Endothelial cell of umbilical vein (primary cell): Measurements from ENCODE around the gene TMEM119. TPM values are rescaled to one million over a fixed set of nuclear protein-coding genes. Genes with fewer than 3 reads are reported as not detected.

Source experiments
- BruUV-seq: library from RNA; stranded (reverse); fragments of 400-500 nt; replicated peaks from 2 replicates; lab custom pipeline; 2021; lab: Mats Ljungman, UMichigan
- CTCF ChIA-PET: fragments of 300-600, 350-600 bp; sonication (Branson Sonifier 250); formaldehyde crosslinking; loops from one replicate; lab custom pipeline; 2021; ENCODE audit warnings: antibody characterized with exemption, inconsistent platforms; lab: Charles Lee
- POLR2A ChIA-PET: fragments of 300-600, 350-600 bp; sonication (Branson Sonifier 250); formaldehyde crosslinking; loops from one replicate; lab custom pipeline; 2021; ENCODE audit warnings: antibody characterized with exemption, inconsistent platforms; lab: Charles Lee
- DNase-seq: peaks from one replicate; pipeline ENCODE4 v3.0.0-alpha.2; 2011; ENCODE audit warnings: low read depth, low spot score
- FAIRE-seq: peaks from 2 replicates; lab custom pipeline; 2011; peaks lifted over from hg19 to GRCh38; lab: Jason Lieb, UNC
- H2AFZ ChIP-seq: 2 replicates; pipeline ENCODE4 v1.6.0; 2012; ENCODE audit warnings: low read depth, low read length, control low read depth, inconsistent platforms
- H3K27ac ChIP-seq: 2 replicates; pipeline ENCODE4 v1.5.1; 2011; ENCODE audit warnings: low read depth, mild to moderate bottlenecking, control low read depth, low read length, moderate library complexity; ENCODE audit not compliant: insufficient read depth
- H3K27me3 ChIP-seq, 2 experiments: 2 replicates each; pipeline versions ENCODE4 v1.6.0 to v1.6.1; 2011; ENCODE audit warnings: low read length in 2 of 2, mixed read lengths in 1 of 2; ENCODE audit not compliant: control insufficient read depth in 2 of 2, insufficient read depth in 2 of 2
- H3K36me3 ChIP-seq, 2 experiments: 2 replicates in 1 of 2; 3 replicates in 1 of 2; pipeline ENCODE4 v1.5.1; 2011; ENCODE audit warnings: low read length in 2 of 2, mild to moderate bottlenecking in 1 of 2, moderate library complexity in 1 of 2; ENCODE audit not compliant: control insufficient read depth in 2 of 2, insufficient read depth in 2 of 2; ENCODE audit errors: extremely low read depth in 1 of 2
- H3K4me1 ChIP-seq: 3 replicates; pipeline ENCODE4 v1.5.1; 2011; ENCODE audit warnings: mild to moderate bottlenecking, low read length; ENCODE audit not compliant: control insufficient read depth, insufficient read depth; ENCODE audit errors: extremely low read depth
- H3K4me2 ChIP-seq: 2 replicates; pipeline ENCODE4 v1.6.1; 2011; ENCODE audit warnings: low read length, control low read depth, mixed read lengths; ENCODE audit not compliant: insufficient read depth
- H3K4me3 ChIP-seq, 3 experiments: fragments of 200-600 bp in 1 of 3; sonication (generic), shearing (Covaris generic) in 1 of 3; replicated peaks in 1 of 3; 2 replicates each; pipeline ENCODE4 v1.5.1; 2011 to 2016; ENCODE audit warnings: control low read depth in 3 of 3, low read length in 3 of 3, mild to moderate bottlenecking in 2 of 3, inconsistent platforms in 1 of 3, low read depth in 1 of 3, moderate library complexity in 1 of 3; ENCODE audit not compliant: insufficient read depth in 1 of 3
- H3K79me2 ChIP-seq: 2 replicates; pipeline ENCODE4 v1.6.0; 2012; ENCODE audit warnings: low read length, inconsistent platforms; ENCODE audit not compliant: control insufficient read depth, insufficient read depth
- H3K9ac ChIP-seq: replicated peaks from 2 replicates; pipeline ENCODE3; 2011; ENCODE audit warnings: low read length, control low read depth; ENCODE audit not compliant: insufficient read depth; ENCODE audit errors: extremely low read depth
- H3K9me1 ChIP-seq: replicated peaks from 3 replicates; pipeline ENCODE4 v1.6.0; 2011; ENCODE audit warnings: mild to moderate bottlenecking, low read length; ENCODE audit not compliant: control insufficient read depth, insufficient read depth; ENCODE audit errors: extremely low read depth
- H3K9me3 ChIP-seq: replicated peaks from 2 replicates; pipeline ENCODE4 v1.5.1; 2012; ENCODE audit warnings: low read length, inconsistent platforms; ENCODE audit not compliant: control insufficient read depth, insufficient read depth
- H4K20me1 ChIP-seq: replicated peaks from 2 replicates; pipeline ENCODE3; 2011; ENCODE audit warnings: mild to moderate bottlenecking, low read length; ENCODE audit not compliant: control insufficient read depth, insufficient read depth; ENCODE audit errors: extremely low read depth
- EZH2 ChIP-seq: IDR thresholded peaks from 2 replicates; pipeline ENCODE4 v1.6.1; 2012; ENCODE audit warnings: borderline replicate concordance, low read depth, mild to moderate bottlenecking, moderate library complexity, low read length, inconsistent platforms; ENCODE audit not compliant: severe bottlenecking
- FOS ChIP-seq: IDR thresholded peaks from 2 replicates; pipeline ENCODE4 v1.6.1; 2011; ENCODE audit warnings: mild to moderate bottlenecking, low read length, moderate library complexity, borderline replicate concordance; ENCODE audit not compliant: insufficient read depth
- GATA2 ChIP-seq: IDR thresholded peaks from 2 replicates; pipeline ENCODE4 v1.7.0; 2011; ENCODE audit warnings: low read depth, mild to moderate bottlenecking, moderate library complexity, mixed read lengths, low read length; ENCODE audit not compliant: insufficient read length, insufficient read depth
- JUN ChIP-seq: IDR thresholded peaks from 2 replicates; pipeline ENCODE4 v1.6.1; 2011; ENCODE audit warnings: borderline replicate concordance, low read depth; ENCODE audit not compliant: insufficient read length, insufficient read depth
- MYC ChIP-seq: IDR thresholded peaks from one replicate; pipeline ENCODE4 v1.6.1; 2011; ENCODE audit warnings: mild to moderate bottlenecking, low read depth, low read length
- POLR2A ChIP-seq: IDR thresholded peaks from 2 replicates; pipeline ENCODE4 v1.6.1; 2012; ENCODE audit warnings: low read depth, mild to moderate bottlenecking, control low read depth, low read length
- POLR2AphosphoS5 ChIP-seq: IDR thresholded peaks from 2 replicates; pipeline ENCODE4 v1.6.1; 2012; ENCODE audit warnings: low read depth, mild to moderate bottlenecking, control low read depth, low read length, moderate library complexity; ENCODE audit not compliant: insufficient read depth
- dilution Hi-C: fragments of 300-500 bp; cut with MboI; formaldehyde crosslinking; loops from one replicate; pipeline ENCODE4 v1.15.0; 2019; ENCODE audit warnings: low sequenced_read_pairs; ENCODE audit not compliant: extremely low pct_ligation_motif_present
- intact Hi-C: fragments of 100-400 bp; cut with micrococcal nuclease; formaldehyde crosslinking; loops from one replicate; pipeline ENCODE4 v1.10.0; 2022
- polyA plus RNA-seq, 4 experiments: library from polyadenylated mRNA; depleted of rRNA in 3 of 4; stranded (reverse) in 3 of 4; unstranded in 1 of 4; fragments of >200 nt; gene quantifications; 2 replicates each; pipeline versions ENCODE4 v1.2.1 to v1.2.3, GENCODE V29; 2011 to 2012; ENCODE audit warnings: missing spikeins in 1 of 4
- total RNA-seq: library from RNA; stranded (reverse); gene quantifications from 2 replicates; pipeline ENCODE4 v1.2.3, GENCODE V29; 2021
- TF ChIP-seq, protein P1 (sequence below): IDR thresholded peaks from 2 replicates; pipeline ENCODE4 v1.6.1; 2011; ENCODE audit not compliant: insufficient read depth, insufficient read length
- TF ChIP-seq, protein P2 (sequence below), 2 donors: IDR thresholded peaks; 1 replicate in 1 of 2; 2 replicates in 1 of 2; pipeline ENCODE4 v1.5.1; 2011; ENCODE audit warnings: low read length in 2 of 2, mild to moderate bottlenecking in 2 of 2, moderate library complexity in 2 of 2, control low read depth in 1 of 2, inconsistent platforms in 1 of 2, low read depth in 1 of 2; ENCODE audit not compliant: insufficient read depth in 1 of 2; ENCODE audit errors: extremely low read depth in 1 of 2

TMEM119 gene
- total and polyA plus RNA-seq, 2 donors (not counting 3 experiments of a cell fraction or from before 2014, with no cell fraction given), result not detected

DNA sequence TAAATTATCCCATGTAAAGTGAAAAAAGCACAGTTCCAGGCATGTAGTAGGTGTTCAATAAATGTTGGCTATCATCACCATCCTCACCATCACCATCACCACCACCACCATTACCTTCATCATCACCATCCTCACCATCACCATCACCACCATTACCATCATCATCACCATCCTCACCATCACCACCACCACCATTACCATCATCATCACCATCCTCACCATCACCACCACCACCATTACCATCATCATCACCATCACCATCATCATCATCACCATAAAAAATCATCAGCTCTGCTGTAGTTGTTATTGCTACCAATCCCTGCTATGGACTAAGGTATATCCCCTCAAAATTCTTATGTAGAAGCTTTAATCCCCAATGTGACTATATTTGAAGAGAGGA is 20.4 kb downstream of the TMEM119 start:
- intact Hi-C loops (no loop called here), dilution Hi-C loops (no loop called here)
- Histone ChIP-seq H3K27ac (no peak overlapping the region), H3K4me3 (no peak overlapping the region), H3K9me1 (no peaks in the 10 kb centered on the region), H3K4me2 (no peak overlapping the region), H3K9ac (no peak overlapping the region), H3K36me3 (no peaks in the 10 kb centered on the region), H4K20me1 (no peaks in the 10 kb centered on the region), H3K9me3 (no peaks in the 10 kb centered on the region), H3K27me3 (no peaks in the 10 kb centered on the region), H3K79me2 (no peaks in the 10 kb centered on the region), H2AFZ (no peak overlapping the region), H3K4me1 (no peaks in the 10 kb centered on the region)
- ChIA-PET POLR2A (no interaction called here), CTCF (interaction anchor here (2.3 to 2.9 kb wide), 2 partner anchors 40 to 226 kb away, joined by 9 to 12 read pairs; no protein-coding TSS in a partner anchor)
- TF ChIP-seq EZH2 (no peak), MYC (no peak)
- no TSS peak for BruUV-seq
- DNase-seq, result no peak
- FAIRE-seq, result peak; percentile 46

DNA sequence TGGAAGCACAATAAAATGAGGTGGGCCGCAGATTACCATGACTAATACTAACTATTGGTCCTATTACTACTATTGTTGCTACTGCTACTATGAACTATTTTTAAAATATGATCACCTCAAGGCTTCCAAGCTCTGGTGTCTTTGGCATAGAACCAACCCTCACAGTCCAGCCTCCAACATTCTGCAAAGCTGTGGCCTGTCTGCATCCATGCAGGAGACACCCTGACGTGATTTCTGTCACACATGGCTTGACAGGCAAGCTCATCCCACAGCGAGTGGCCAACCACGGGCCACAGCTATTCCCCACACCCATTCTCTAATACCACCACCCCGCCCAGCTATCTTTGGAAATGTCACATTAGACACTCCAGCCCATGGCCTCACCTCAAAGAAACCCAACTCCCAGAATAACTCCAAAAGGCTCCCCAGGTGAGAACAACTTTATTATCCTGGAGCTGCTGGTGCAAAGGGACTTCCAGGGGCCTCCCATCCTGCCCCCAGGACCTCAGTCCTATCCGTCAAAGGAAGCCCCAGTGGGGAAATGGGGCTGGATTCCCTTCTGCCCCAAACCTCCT is 21.1 kb downstream of the TMEM119 start:
- no peak overlapping the region for H2AFZ ChIP-seq
- H4K20me1 ChIP-seq, result no peaks in the 10 kb centered on the region
- no peak for FAIRE-seq
- POLR2A ChIA-PET, result no interaction called here
- no peaks in the 10 kb centered on the region for H3K79me2 ChIP-seq
- H3K27ac ChIP-seq, result no peak overlapping the region
- no peaks in the 10 kb centered on the region for H3K36me3 ChIP-seq
- no peaks in the 10 kb centered on the region for H3K4me1 ChIP-seq
- no peaks in the 10 kb centered on the region for H3K27me3 ChIP-seq
- no TSS peak for BruUV-seq
- H3K9me3 ChIP-seq, result no peaks in the 10 kb centered on the region
- H3K4me3 ChIP-seq, result no peak overlapping the region
- dilution Hi-C loops (no loop called here), intact Hi-C loops (no loop called here)
- DNase-seq, result no peak
- no peak overlapping the region for H3K4me2 ChIP-seq
- H3K9ac ChIP-seq, result no peak overlapping the region
- CTCF ChIA-PET, result interaction anchor here (0.8 to 2.9 kb wide), 4 partner anchors 8 to 516 kb away, joined by 3 to 12 read pairs (median 6); partner anchors contain the start of gene ALKBH2
- H3K9me1 ChIP-seq, result no peaks in the 10 kb centered on the region
- no peak for TF ChIP-seq FOS
- TF ChIP-seq, protein P1, sequence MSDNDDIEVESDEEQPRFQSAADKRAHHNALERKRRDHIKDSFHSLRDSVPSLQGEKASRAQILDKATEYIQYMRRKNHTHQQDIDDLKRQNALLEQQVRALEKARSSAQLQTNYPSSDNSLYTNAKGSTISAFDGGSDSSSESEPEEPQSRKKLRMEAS, result no peak
- no peak for TF ChIP-seq JUN
- no peak for TF ChIP-seq POLR2A
- no peak for TF ChIP-seq POLR2AphosphoS5
- TF ChIP-seq EZH2, result no peak
- TF ChIP-seq, protein P2, sequence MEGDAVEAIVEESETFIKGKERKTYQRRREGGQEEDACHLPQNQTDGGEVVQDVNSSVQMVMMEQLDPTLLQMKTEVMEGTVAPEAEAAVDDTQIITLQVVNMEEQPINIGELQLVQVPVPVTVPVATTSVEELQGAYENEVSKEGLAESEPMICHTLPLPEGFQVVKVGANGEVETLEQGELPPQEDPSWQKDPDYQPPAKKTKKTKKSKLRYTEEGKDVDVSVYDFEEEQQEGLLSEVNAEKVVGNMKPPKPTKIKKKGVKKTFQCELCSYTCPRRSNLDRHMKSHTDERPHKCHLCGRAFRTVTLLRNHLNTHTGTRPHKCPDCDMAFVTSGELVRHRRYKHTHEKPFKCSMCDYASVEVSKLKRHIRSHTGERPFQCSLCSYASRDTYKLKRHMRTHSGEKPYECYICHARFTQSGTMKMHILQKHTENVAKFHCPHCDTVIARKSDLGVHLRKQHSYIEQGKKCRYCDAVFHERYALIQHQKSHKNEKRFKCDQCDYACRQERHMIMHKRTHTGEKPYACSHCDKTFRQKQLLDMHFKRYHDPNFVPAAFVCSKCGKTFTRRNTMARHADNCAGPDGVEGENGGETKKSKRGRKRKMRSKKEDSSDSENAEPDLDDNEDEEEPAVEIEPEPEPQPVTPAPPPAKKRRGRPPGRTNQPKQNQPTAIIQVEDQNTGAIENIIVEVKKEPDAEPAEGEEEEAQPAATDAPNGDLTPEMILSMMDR (IDR thresholded peaks at IDR 0.05; ENCODE audit: extremely low read depth in 1 of 2, insufficient read depth in 1 of 2, low read depth in 1 of 2, low read length in 2 of 2), result no peak
- no peak for TF ChIP-seq MYC
- TF ChIP-seq GATA2, result no peak
